Measurements from ENCODE around the gene PI3.
A peak's percentile ranks its signal among the peaks of the same experiment; 100 is the strongest.
"Not testable (repeated sequence)": the region's sequence is repeated elsewhere in the genome, so short reads cannot be mapped to it uniquely, and the experiment has no call there.

PI3 gene, protein sequence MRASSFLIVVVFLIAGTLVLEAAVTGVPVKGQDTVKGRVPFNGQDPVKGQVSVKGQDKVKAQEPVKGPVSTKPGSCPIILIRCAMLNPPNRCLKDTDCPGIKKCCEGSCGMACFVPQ

DNA sequence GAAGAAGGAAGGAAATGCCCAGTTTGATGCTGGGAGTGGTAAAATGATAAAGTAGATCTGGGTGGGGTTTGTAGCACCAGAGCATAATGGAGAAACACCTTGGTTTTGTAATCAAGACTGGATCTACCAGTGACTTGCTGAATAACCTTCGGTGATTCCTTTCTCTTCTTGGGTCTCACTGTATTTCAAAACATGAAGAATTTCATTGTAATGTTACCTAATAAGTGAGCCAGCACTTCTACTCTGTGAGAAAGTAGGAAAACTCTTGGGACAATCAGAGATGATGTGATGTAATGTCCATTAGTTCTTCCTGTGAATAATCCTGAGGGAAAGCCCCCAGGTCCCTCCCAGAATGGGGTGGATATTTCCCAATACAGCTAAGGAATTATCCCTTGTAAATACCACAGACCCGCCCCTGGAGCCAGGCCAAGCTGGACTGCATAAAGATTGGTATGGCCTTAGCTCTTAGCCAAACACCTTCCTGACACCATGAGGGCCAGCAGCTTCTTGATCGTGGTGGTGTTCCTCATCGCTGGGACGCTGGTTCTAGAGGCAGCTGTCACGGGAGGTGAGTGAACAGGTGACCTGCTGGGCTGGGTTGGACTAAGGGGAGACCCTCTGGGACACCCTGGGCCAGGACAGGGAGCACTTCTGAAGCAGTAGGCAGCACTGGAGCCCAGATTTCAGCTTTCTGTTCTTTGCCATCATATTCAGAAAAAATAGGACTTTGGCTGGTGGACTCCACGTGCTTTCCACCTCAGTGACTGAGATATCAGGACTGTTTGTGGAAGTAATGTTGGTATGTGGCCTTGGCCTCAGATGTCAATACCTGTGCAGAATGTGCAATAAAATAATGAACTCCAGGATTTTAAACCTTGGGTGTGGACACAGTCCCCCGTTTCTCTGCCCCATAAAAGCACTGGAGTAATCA is at the start of gene PI3:
TSS of gene PI3 (plus strand) at position 469 of the 931 bp plus-strand sequence. CDS start at position 490, 21 bp downstream.
- DNase-seq (ENCODE audit: low spot score), result no peak

DNA sequence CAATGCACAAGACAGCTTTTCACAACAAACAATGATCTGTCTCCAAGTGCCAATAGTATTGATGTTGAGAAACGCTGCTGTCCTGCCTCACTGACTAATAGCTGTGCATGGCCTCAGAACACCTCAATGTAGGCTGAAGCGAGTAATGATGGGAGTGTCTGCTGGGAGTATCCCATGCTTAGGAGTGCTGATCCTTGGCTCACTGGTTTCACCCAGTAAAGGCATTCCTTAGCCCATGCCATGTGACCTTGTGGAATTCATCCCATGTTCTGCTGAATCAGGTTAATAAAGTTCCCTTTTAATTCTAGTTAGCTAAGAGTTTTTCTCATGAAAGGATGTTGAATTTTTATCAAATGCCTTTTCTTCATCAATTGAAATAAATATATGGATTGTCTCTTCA is 46.6 kb upstream of the PI3 start:
- no peak for DNase-seq (ENCODE audit: low spot score)

DNA sequence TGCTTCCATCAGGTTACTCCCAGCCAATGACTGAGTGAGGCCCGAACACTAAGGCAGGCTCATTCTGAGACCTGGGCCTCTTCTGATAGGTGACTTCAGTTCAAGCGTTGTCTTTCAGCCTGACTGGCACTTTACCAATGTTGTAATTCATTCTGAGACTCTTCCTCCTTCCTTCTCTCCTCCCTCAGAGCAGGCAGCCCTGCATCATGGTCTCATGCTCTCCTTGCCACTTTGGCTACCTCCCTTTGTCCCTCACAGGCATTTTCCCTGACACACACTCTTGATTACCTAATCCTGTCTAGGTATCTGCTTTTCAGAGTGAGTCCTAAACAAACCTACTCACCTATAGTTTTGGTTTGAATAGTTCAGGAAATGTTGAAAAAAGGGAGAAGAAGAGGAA is 37.8 kb upstream of the PI3 start:
- DNase-seq (ENCODE audit: low spot score), result no peak

DNA sequence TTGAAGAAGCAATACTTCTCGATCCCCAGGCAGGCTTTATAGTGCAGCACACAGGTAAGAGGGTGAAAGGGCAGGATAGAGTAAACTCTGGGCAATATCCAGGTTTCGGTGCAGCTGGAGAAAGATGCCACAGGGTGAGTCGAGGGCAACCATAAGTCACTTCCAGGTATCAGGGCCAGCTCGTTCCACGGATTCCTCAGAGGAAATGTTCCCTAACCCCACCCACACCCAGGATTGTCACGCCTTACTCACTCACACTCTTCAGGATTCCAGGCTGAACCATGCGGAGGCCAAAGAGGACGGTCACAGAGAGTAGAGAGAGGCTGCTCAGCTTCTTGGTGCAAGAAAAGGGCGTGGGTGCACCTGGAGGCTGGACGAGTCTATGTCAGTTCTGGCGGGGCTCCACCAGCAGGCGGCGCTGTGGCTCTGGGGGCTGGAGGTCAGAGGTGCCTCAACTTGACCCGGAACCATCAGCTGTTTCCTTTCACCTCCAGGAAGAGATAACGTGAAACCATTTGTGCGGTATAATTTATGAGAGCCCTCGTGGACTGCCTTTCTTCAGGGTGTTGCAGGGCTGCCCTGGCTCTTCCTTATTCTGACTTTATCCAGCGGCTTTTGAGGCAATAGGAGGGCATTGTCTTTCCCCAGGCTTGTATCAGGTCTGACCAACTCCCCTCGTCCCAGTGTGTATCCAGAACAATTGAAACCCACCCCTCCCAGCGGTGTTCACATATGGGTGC is 36.0 kb upstream of the PI3 start:
- DNase-seq (ENCODE audit: low spot score), result peak; percentile 43

DNA sequence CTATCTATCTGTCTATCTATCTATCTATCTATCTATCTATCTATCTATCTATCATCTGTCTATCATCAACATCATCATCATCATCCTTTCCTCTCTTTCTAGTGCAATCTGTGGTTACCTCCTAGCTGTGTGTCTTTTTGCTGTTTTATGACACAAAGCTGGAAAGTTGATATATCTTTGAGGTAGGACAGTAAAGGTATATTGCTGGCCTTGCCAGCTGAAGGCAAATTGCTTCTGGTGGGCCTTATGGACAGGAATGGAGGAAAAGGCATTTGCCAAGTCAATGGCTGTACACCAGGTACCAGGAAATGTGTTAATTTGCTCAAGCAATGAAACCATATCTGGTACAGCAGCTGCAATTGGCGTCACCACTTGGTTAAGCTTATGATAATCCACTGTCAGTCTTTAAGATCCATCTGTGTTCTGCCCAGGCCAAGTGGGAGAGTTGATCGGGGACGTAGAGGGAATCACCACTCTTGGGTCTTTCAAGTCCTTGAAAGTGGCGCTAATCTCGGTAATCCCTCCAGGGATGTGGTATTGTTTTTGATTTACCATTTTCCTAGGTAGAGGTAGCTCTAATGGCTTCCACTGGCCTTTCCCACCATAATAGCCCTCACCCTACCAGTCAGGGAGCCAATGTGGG is 34.8 kb upstream of the PI3 start:
- DNase-seq (ENCODE audit: low spot score), result not testable (repeated sequence)

DNA sequence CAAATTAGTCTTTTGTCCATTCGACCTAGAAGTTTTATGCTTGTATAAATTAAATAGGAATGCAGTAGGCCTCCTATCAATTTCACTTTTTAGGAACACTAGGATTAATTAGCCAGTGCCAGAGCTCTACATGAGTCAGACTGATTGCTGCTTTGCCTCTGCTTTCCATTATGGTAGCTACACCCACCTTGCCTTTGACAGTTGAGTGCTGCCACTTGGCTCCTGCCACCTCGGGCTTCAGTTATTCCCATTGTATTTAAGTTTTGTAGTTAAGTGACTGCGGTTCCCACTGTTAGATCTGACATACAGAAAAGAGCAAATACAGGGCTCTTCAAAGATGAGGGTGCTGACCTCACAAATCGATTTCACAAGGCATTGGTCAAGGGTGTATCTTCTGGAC is 33.9 kb upstream of the PI3 start:
- DNase-seq (ENCODE audit: low spot score), result no peak

DNA sequence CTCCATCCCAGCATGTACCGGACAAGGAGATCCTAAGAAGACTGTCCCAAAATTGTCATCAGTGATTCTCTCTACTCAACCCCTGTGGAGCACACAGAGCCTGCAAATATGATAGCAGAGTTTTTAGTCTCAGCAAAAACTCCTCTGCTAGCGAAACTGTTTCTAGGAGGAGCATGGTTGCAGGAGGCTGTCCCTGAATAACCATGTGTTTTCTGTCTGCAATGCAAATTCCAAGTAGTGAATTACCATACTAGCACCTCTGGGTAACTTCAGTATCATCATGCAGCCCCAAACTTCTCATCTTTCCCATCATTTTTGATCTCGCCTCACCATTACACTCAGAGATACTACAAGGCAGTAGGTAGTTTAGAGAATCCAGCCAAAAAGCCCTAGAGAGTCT is 25.6 kb upstream of the PI3 start:
- DNase-seq (ENCODE audit: low spot score), result no peak

DNA sequence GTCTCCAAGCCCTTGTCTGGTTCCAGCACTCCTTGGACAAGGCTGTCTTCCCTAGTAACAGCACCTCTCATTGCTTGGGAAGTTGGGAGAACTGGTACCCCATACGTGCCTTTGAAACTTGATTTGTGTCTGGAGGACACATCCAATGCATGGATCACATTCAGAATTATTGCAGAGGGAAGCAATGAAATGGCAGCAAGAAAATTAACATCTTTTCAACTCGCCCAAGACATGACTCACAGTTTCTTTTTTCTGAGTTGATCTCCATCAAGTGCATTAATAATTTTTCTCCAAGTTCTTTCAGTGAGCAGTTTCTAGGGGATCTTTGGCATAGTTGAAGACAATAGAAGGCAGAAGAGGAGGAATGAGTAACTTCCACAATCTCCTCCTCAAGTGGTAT is 22.3 kb upstream of the PI3 start:
- no peak for DNase-seq (ENCODE audit: low spot score)

DNA sequence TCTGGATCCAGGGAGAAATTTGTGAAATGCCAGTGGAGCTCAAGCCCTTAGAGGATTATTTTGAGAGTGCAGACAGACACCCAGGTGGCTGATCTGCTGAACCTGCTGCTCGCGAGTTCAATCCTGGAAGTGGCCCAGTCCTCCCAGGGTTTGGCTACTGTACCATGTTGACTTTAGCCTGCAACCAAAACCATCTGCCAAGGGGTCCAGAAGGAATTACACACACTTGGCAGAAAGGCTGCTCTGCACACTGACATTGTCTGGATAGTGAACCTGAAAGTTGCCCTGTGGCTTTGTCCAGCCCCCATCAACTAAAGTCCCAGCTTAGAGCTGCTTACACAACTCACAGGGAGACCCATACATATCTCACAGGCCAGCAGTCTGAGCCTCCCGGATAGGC is 21.6 kb upstream of the PI3 start:
- no peak for DNase-seq (ENCODE audit: low spot score)

DNA sequence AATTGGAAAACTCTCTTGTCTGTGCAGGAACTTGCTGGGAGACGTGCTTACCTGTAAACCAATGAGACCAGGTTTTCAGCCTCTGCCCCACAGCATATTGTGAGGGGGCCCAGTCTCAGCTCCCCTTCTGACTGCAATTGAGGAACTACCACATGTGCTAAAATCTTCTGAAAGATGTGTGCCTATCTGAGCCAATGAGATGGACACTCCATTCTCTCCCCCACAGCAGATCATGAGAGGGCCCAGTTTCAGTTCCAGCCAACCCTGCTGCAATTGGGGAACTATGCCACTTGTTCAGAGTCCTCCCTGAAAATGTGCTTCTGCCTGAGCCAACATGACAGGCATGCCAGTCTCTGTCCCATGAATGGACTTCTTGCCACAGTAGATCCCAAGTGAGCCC is 20.9 kb upstream of the PI3 start:
- no peak for DNase-seq (ENCODE audit: low spot score)

DNA sequence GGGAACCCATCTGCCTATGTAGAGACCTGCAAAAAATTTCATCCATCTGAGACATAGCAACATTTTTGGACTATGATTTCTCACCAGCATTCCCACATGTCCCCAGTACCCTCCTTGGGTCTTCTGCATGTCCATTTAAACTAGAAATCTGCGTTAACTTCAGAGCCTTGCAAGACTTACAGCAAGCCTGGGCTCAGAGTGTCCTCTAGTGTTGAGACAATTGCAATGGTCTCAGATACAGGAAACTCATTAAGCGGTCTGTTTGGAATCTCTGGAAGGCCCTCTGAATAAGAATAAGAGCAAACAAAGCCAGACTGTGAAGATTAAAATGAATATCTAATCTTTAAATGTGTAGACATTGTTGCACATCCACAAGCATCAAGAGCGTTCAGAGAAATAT is 20.5 kb upstream of the PI3 start:
- DNase-seq (ENCODE audit: low spot score), result no peak

DNA sequence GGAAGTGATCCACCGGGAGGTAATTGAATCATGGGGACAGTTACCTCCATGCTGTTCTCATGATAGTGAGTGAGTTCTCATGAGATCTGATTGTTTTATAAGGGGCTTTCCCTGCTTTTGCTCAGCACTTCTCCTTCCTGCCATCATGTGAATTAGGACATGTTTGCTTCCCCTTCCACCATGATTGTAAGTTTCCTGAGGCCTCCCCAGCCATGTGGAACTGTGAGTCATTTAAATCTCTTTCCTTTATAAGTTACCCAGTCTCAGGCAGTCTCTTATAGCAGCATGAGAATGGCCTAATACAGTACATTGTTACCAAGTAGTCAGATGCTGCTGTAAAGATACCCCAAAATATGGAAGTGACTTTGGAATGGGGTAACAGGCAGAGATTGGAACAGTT is 19.9 kb upstream of the PI3 start:
- DNase-seq (ENCODE audit: low spot score), result not testable (repeated sequence)

DNA sequence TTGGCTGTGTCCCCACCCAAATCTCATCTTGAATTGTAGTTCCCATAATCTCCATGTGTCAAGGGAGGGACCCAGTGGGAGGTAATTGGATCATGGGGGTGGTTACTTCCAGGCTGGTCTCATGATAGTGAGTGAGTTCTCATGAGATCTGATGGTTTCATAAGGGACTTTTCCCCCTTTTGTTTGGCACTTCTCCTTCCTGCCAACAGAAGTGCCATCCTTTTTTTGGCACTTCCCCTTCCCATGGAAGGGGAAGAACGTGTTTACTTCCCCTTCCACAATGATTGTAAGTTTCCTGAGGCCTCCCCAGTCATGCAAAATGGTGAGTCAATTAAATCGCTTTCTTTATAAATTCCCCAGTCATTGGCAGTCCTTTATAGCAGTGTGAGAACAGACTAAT is 18.0 kb upstream of the PI3 start:
- no peak for DNase-seq (ENCODE audit: low spot score)

DNA sequence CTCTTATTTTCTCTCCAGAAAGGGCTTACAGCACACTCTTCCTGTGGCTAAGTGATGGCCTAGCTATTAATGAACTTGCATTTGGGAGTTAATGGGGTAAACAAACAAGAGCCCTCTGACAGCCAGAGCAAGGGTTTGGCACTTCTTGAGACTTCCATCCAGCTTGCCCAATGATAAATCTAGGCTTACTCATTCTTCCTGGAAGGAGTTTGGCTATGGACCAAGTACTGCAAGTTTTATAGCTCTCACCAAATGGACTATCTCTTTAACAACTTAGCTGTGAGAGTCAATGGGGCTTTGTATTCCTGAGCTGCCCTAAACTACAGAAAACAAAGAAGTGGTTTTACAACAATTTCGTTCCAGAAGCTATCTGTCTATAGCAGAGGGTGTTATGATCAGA is 16.7 kb upstream of the PI3 start:
- DNase-seq (ENCODE audit: low spot score), result no peak

DNA sequence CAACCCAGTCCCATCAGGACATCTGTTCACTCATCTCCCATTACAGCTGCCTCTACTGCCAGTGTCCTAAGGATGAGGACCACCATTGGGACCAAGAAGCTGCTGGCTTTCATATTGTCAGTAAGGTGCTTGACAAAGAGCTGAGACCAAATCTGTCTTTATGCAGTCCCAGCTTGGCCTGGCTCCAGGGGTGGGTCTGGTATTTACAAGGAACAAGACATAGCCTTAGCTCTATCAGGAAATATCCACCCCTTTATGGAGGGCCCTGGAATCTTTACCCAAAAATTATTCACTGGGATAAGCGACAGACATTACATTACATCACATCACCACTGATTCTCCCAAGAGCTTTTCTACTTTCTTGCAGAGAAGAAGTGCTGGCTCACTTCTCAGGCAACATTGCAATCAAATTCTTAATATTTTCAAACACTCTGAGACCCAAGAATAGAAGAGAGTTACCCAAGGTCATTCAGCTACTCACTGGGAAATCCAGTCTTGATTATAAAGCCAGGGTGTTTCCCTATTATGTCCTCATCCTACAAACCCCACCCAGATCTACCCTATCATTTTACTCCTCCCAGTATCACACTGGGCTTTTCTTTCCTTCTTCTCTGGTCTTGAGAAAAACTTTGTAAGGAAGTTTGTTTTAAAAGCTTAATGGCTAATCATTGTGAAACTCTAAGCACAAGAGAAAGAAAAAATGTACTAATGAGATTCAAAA is 11.5 kb upstream of the PI3 start:
- no peak for DNase-seq (ENCODE audit: low spot score)

DNA sequence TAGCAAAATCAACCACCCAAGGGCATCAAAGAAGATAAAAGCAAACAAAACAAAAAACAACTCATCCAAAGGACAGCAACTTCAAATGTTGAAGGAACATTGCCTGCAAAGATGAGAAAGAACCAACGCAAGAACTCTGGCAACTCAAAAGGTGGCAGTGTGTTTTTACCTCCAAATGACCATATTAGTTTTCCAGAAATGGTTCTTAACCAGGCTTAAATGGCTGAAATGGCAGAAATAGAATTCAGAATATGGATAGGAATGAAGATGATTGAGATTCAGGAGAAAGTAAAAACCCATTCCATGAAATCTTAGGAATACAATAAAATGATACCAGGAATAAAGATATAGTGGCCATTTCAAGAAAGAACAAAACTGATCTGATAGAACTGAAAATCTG is 9.8 kb upstream of the PI3 start:
- DNase-seq (ENCODE audit: low spot score), result no peak

DNA sequence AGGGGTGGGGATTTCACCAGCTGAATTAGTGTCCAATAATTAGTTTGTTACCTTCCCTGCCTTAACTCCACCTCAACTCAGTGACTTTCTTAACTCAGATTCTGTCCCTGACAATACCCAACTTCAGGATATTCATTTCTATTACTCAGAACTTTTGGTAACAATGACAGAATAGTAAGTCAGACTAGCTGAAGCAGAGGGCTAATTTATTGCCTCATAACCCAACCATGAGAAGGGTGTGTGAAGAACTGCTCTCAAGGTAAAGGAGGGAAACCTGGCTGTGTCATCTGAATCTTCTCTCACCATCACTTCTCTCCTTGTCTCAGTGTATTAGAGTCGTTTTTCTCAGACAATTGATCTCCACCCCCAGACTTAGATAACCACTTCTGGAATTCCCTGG is 1.2 kb upstream of the PI3 start:
- no peak for DNase-seq (ENCODE audit: low spot score)

DNA sequence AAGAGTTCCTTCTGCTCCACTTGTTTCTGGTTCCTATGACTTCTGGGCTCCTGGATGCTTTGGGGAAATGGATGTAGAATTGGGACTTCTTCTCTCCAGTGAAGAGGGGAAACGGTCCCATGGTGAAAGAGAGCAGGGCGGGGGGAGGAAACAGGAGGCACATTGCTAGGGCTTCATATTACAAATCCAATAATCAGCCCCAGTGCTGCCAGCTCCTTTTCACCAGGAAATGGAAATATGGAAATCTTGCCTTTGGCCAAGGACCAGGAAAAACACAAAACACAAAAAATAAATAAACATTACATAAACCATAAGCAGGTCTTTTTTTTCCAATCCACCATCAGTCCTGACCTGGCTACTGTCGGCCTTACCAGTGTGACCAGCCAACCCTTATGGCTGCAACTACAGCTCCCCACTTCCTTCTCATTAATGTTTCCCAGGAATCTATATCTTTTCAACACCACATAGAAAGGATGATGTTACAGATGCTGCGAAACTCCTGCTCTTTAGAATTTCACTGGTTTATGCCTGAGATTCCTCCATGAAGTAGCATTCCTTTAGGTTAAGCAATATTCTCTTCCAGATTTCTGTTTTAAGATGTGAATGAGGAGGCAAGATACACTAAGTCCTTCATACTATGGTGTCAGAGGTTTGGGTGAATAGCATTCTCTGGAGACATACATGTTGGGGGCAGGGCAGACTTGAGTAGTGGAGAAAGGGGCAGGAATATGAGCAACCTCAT is 2.0 kb downstream of the PI3 start:
- no peak for DNase-seq (ENCODE audit: low spot score)

DNA sequence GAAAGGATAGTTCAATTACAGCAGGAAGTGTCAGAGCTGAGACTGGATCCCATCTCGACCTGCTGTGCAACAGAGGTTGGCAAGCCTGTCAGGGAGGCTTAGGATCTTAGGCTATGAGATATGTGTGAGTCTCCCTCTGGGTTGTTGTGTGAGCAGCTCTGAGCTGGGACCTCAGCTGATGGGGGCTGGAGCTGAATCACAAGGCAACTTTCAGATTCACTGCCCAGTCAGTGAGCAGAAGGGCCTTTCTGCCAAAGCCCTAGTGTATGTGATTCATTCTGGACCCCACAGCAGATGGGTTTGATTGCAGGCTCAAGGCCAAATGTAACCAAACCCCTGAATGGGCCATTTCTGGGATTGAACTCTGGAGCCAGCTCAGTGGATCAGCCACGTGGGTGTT is 4.5 kb downstream of the PI3 start:
- no peak for DNase-seq (ENCODE audit: low spot score)

DNA sequence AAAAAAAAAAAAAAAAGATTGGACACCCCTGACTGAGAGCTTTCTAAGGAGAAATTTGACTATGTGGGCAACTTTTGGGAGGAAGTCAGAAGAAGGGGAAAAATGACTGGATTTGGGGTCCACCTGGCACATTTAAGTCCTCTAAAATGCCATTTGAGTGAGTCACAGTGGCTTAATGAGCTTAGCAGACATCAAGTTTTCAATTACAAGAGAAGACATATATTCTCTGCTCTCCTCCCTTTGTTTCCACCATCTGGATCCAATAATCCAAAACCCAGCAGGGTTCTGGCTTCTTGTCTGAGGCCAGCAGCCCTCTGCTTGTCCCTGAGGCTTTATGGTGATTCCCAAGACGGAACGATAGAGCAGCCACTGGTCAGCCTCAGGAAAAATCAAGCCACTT is 6.9 kb downstream of the PI3 start:
- DNase-seq (ENCODE audit: low spot score), result no peak

DNA sequence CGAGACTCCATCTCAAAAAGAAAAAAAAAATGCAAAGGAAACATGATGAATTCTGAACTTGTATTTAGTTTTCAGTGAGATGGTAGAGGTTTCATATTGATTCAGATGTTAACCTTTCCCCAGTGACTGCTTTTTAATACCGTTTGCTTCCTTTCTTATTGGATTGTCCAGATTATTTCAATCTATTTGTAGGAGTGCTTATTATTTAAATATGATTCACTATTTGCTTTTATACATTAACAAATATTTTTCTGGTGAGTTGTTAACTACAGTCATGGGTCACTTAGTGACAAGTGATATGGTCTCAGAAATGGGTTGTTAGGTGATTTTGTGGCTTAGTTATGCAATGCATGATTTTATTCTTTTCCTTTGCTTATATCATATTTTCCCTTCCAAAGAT is 8.4 kb downstream of the PI3 start:
- no peak for DNase-seq (ENCODE audit: low spot score)

Data from hematopoietic multipotent progenitor cell treated with erythropoietin and hydrocortisone succinate and interleukin-3 and kit ligand, for 17 days (in vitro differentiated cells).